EH (cell line): Measurements from ENCODE around the gene BCAR3.
"Not testable (repeated sequence)": the region's sequence is repeated elsewhere in the genome, so short reads cannot be mapped to it uniquely, and the experiment has no call there.

Experiments
- DNase-seq: peaks from one replicate; pipeline ENCODE4 v3.0.0-alpha.2; 2015; ENCODE audit warnings: low read depth

Gene BCAR3

GRCh38 chr1:93669369-93669768 is 12.3 kb downstream of the BCAR3 start:
- DNase-seq, result peak; percentile 66

- DNase-seq, result no peak
Observed at GRCh38 chr1:93668951-93669350, 12.7 kb downstream of the BCAR3 start.

GRCh38 chr1:93668121-93668520 is 13.5 kb downstream of the BCAR3 start:
- DNase-seq, result no peak

GRCh38 chr1:93667642-93668041 is 14.0 kb downstream of the BCAR3 start:
- no peak for DNase-seq

- DNase-seq, result peak; percentile 76
Observed at GRCh38 chr1:93666613-93667384, 14.8 kb downstream of the BCAR3 start.

- DNase-seq, result no peak
Observed at GRCh38 chr1:93665015-93665414, 16.6 kb downstream of the BCAR3 start.

GRCh38 chr1:93663208-93663614 is 18.4 kb downstream of the BCAR3 start:
- no peak for DNase-seq

GRCh38 chr1:93662481-93663207 is 19.0 kb downstream of the BCAR3 start:
- DNase-seq, result peak; percentile 76

GRCh38 chr1:93661829-93662474 is 19.7 kb downstream of the BCAR3 start:
- peak; percentile 90 for DNase-seq

- DNase-seq, result not testable (repeated sequence)
Observed at GRCh38 chr1:93661341-93661740, 20.3 kb downstream of the BCAR3 start.

- DNase-seq, result no peak
Observed at GRCh38 chr1:93659822-93660503, 21.7 kb downstream of the BCAR3 start.

GRCh38 chr1:93658188-93658587 is 23.4 kb downstream of the BCAR3 start:
- DNase-seq, result no peak

GRCh38 chr1:93656491-93656890 is 25.1 kb downstream of the BCAR3 start:
- no peak for DNase-seq

GRCh38 chr1:93653656-93654055 is 28.0 kb downstream of the BCAR3 start:
- DNase-seq, result no peak

- no peak for DNase-seq
Observed at GRCh38 chr1:93652323-93652949, 29.2 kb downstream of the BCAR3 start.

GRCh38 chr1:93651695-93652094 is 29.9 kb downstream of the BCAR3 start:
- no peak for DNase-seq

GRCh38 chr1:93650159-93650558 is 31.5 kb downstream of the BCAR3 start:
- not testable (repeated sequence) for DNase-seq

GRCh38 chr1:93649231-93649630 is 32.4 kb downstream of the BCAR3 start:
- DNase-seq, result no peak

GRCh38 chr1:93648656-93649055 is 33.0 kb downstream of the BCAR3 start:
- no peak for DNase-seq

- peak; percentile 44 for DNase-seq
Observed at GRCh38 chr1:93641527-93641926, 40.1 kb downstream of the BCAR3 start.

GRCh38 chr1:93640656-93641440 is 40.8 kb downstream of the BCAR3 start:
- DNase-seq, result no peak
